HG03175 (cell line): ENCODE data around the gene CDAN1.

Experiments
- ATAC-seq: cut with Tn5 transposase; IDR thresholded peaks from one replicate; pipeline ENCODE4 v1.9.1; 2021; ENCODE audit warnings: mild to moderate bottlenecking, moderate library complexity; ENCODE audit not compliant: unreplicated experiment

Gene CDAN1

DNA sequence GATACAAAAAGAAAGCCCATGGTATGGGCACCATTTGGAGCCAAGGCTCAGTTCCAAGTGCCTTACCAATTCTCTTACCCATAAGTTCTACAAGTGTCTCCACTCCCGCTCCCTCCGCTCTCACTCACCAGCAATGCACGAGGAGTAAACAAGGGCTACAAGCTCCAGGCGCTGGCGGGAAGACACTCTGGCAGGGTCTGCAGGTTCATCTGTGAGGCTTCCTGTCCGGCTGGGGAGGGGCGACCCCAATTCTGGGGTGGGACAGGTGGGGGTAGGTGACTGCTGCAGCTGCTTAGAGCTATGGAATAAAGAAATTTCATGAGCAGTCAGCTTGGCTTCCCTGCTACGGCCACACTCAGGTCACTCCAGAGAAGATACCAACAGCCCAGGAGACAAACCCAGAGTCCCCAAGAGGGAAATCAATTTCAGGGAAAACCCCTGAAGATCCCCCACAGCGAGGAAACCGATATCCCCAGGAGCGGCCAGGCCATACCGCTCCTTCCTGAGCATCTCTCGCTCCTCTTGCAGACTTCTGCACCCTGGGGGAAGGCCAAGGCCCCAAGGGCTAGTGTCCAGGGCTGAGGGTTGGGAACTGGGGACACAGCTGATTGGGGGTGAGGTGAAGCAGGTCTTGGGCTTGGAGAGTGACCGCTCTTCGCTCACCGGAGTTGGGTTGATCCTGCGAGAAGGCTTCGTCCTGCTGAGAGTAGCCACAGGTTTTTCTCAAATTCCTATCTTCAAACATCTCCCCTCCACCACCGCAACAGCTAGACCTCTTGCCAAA is 1.4 kb downstream of the CDAN1 start:
- no peak for ATAC-seq

DNA sequence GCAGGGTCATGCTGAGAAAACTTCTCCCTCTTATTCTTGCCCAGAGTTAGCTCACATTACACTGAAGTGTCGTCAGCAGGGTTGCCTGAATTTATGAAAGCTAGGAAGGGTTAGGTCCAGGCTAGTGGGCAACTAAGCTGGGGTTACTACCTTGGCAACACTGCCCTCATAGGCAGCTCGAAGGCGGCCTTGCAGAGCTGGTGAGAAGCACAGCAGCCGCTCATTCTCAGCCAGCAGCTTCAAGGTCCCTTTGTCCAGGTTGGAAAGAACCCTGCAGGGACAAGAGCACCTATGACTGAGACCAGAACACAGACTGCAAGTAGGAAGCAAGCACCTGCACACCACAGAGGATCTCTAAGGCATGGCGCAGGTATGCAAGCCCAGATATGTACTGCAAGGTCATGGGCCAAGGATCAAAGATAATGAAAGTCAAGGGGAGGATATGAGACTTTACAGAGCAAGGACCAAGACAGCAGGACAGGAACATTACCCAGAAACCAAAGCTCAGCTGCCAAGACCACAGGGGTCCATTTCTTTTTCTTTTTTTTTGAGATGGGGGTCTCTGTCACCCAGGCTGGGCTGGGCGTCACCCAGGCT is 2.8 kb downstream of the CDAN1 start:
- ATAC-seq, result no peak

DNA sequence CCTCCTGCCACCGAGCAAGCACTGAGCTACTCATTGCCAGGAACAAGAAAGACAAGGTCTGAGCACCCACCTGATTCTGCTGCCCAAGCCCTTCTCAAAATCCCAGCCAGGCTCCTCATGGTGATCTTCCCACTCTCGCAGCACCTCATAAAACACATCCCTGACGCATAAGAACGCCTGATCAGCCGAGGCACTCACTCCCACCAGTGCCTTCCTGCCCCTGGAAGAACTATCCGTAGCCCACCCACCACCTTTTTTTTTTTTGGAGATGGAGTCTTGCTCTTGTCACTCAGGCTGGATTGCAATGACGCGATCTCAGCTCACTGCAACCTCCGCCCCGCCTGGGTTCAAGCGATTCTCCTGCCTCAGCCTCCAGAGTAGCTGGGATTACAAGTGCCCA is 3.9 kb downstream of the CDAN1 start:
- no peak for ATAC-seq

GRCh38 chr15:42732095-42732827 is 4.7 kb downstream of the CDAN1 start:
- no peak for ATAC-seq

GRCh38 chr15:42731461-42731860 is 5.5 kb downstream of the CDAN1 start:
- no peak for ATAC-seq

DNA sequence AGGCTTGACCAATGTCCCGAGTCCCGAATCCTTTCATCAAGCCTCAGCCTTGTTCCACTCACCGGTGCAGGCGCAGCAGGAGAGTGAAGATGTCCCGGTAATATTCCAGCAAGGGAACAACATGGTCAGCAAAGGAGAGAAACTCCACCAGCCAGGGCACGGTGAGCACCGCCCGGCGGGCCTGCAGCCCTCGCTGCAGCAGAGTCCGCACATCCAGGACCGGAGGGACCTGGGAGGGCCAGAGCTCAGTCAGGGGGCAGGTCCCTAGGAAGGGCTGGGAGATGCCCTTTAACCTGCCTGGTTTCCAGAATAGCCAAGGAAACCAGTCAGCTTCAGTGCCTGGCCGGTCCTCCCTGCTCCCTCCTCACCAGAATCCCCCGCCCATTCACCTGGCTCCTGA is 6.4 kb downstream of the CDAN1 start:
- no peak for ATAC-seq

GRCh38 chr15:42730135-42730534 is 6.8 kb downstream of the CDAN1 start:
- ATAC-seq, result no peak

GRCh38 chr15:42729409-42729808 is 7.5 kb downstream of the CDAN1 start:
- ATAC-seq, result no peak

DNA sequence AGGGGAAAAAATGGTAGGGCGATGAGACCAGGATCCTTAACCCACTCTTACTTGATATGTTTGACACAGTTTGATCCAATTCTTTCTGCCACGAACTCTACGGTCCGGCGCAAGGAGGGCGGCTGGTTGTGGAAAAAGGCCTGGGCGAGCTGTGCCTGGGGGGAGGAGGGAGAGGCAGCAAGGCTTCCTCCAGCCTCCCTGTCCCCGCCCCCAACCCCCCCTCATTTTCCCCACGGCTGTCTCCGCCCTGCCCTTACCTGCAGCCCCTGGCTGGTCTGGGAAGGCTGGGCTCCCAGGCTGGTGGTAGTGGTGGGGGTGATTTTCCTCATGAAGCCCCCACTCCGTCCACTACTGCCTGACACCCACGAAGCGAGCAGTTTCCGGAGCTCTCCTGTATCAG is 8.0 kb downstream of the CDAN1 start:
- ATAC-seq, result no peak

GRCh38 chr15:42728560-42728959 is 8.4 kb downstream of the CDAN1 start:
- no peak for ATAC-seq

GRCh38 chr15:42727750-42728381 is 9.1 kb downstream of the CDAN1 start:
- ATAC-seq, result no peak

GRCh38 chr15:42726114-42726513 is 10.8 kb downstream of the CDAN1 start:
- no peak for ATAC-seq

DNA sequence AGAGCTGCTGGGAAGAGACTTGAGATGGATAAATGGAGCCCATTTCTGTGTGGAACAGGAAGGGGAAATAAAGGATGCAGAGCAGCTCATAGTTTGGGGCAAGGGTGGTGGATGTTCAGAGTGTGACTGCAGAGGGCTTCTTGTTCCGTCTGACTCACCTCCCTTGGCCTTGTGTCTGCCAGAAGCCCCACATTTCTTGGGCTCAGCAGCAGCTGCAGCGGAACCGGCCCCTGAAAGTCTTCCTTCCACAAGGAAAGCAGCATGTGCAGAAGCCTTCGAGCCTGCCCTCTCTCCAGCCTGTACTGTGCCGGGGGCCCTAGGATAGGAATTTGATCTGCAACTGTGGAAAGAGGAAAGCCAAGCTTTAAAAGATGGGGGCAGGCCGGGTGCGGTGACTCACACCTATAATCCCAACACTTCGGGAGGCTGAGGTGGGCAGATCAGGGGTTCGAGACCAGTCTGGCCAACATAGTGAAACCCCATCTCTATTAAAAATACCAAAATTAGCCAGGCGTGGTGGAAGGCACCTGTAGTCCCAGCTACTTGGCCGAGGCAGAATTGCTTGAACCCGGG is 11.5 kb downstream of the CDAN1 start:
- no peak for ATAC-seq

- no peak for ATAC-seq
Observed at GRCh38 chr15:42724276-42724675, 12.7 kb downstream of the CDAN1 start.

- no peak for ATAC-seq
Observed at GRCh38 chr15:42723068-42723467, 13.9 kb downstream of the CDAN1 start.

DNA sequence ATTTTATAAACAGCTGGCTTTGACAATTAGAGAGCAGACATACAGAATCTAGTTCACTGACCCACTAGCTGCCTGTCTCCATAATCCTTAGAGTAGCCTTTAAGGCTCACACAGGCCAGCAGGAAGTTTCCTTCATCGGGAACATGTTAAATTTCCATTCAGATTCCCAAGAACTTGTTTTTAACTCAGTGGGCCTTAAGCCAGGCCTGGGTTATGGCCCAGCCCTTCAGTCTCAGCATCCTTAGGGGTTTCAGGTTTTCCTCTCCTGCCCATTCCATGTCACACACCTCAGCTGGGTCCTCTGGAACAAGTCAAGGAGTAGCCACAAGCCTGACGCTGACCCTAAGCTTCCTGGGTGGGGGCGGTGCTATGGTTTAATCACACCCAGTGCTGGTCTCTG is 15.0 kb downstream of the CDAN1 start:
- no peak for ATAC-seq

- no peak for ATAC-seq
Observed at GRCh38 chr15:42721016-42721415, 15.9 kb downstream of the CDAN1 start.

DNA sequence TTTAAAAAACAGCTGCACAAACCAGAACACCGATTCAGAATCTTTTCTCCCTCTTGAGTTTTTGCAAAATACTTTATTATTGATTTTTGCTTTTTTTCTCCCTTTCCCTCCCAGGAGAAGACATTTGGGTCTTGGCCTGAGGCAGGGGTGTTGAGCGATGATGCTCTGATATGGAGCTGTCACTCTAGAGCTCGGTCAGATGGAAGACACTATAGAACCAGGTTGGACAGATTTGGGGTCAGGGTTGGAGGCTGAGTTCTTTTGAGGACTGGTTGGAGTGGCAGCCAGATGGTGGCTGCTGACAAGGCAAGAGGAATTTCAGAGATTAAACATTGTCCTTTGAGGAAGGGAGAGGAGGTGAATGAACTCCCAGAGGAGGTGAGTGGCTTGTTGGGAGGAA is 16.9 kb downstream of the CDAN1 start:
- ATAC-seq, result no peak

DNA sequence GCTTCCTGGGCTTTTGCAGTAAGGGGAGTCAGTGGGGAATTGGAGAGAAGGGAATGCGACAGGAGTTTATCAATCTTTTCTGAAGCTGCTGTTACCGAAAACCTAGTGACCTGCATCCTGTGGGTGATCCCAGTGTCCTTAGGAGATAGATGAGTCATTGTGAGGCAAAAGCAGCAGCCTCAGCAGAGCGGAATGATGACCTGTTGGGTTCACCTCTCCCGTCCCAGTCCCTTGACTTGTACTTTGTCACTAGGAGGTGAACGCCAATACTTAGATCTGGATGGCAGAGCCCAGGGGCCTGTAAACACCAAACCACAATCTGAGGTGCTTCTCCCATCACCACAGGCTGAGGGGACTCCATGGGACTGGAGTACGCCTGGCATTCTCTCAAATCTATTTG is 17.9 kb downstream of the CDAN1 start:
- ATAC-seq, result no peak

- no peak for ATAC-seq
Observed at GRCh38 chr15:42716626-42717025, 20.3 kb downstream of the CDAN1 start.

DNA sequence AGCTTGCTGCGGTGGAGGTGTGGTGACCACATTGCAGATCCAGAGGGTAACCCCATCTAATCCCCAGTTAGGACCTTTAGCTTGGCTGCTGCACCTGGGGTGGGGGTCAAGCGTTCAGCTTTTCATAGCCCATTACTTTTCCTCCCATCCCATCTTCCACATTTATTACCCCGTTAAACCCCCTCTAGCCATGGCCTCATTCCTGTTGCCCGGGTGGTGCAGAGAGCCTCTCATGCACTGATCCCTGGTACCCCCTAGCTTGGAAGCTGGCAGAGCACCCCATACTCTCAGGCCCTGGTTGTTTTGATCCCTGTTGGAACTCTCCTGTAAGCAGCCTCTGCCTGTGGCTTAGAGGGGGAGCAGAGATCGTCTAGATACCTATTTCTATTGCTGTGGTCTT is 20.8 kb downstream of the CDAN1 start:
- no peak for ATAC-seq
